B cell (primary cell): ENCODE results near the gene DCUN1D1. TPM values are rescaled to one million over a fixed set of nuclear protein-coding genes. Genes with fewer than 3 reads are reported as not detected.

Experiments
- ATAC-seq: fragments of 200-7000 bp; cut with Tn5 transposase; one replicate; pipeline ENCODE4 v1.10.0; 2021; ENCODE audit warnings: low read depth, mild to moderate bottlenecking, moderate number of reproducible peaks, moderate library complexity
- CTCF ChIA-PET: fragments of 350-600 bp; sonication (Branson Sonifier 250); formaldehyde crosslinking; loops from one replicate; lab custom pipeline; 2021; ENCODE audit warnings: antibody characterized with exemption, inconsistent platforms; lab: Charles Lee
- POLR2A ChIA-PET: fragments of 350-600 bp; sonication (Branson Sonifier 250); formaldehyde crosslinking; loops from one replicate; lab custom pipeline; 2021; ENCODE audit warnings: antibody characterized with exemption; lab: Charles Lee
- DNase-seq: peaks from one replicate; pipeline ENCODE4 v3.0.0; 2013
- H2AFZ ChIP-seq: 2 replicates; pipeline ENCODE4 v1.6.1; 2012; ENCODE audit warnings: mild to moderate bottlenecking, low read depth, low read length; ENCODE audit not compliant: insufficient read depth, poor library complexity, severe bottlenecking
- H3K27ac ChIP-seq, 2 donors: 1 replicate in 1 of 2; 2 replicates in 1 of 2; pipeline ENCODE4 v1.5.1; 2012 to 2013; ENCODE audit warnings: low read length in 2 of 2, mild to moderate bottlenecking in 2 of 2, moderate library complexity in 1 of 2
- H3K27me3 ChIP-seq, 4 experiments: fragments of 200-600 bp in 1 of 4; sonication (generic) in 1 of 4; replicated peaks in 1 of 4; 1 replicate in 2 of 4; 2 replicates in 2 of 4; pipeline versions ENCODE4 v1.6.1 to v1.7.0; 2013 to 2016; ENCODE audit warnings: low read length in 3 of 4, mild to moderate bottlenecking in 2 of 4, mixed read lengths in 1 of 4, moderate library complexity in 1 of 4; ENCODE audit not compliant: insufficient read depth in 4 of 4, control insufficient read depth in 3 of 4; ENCODE audit errors: control extremely low read depth in 1 of 4
- H3K36me3 ChIP-seq, 2 experiments: replicated peaks in 1 of 2; 1 replicate in 1 of 2; 2 replicates in 1 of 2; pipeline versions ENCODE4 v1.6.1 to v1.7.1; 2013; ENCODE audit warnings: low read length in 1 of 2; ENCODE audit not compliant: insufficient read depth in 2 of 2, control insufficient read depth in 1 of 2; ENCODE audit errors: control extremely low read depth in 1 of 2, extremely low read depth in 1 of 2
- H3K4me1 ChIP-seq, 2 donors: fragments of 200-600 bp in 1 of 2; sonication (generic) in 1 of 2; 1 replicate in 1 of 2; 2 replicates in 1 of 2; pipeline versions ENCODE4 v1.5.1 to v1.6.1; 2013 to 2017; ENCODE audit warnings: low read length in 2 of 2; ENCODE audit not compliant: control insufficient read depth in 2 of 2, insufficient read depth in 2 of 2
- H3K4me2 ChIP-seq: replicated peaks from 2 replicates; pipeline ENCODE3; 2012; ENCODE audit warnings: mild to moderate bottlenecking, low read depth, low read length; ENCODE audit not compliant: poor library complexity, severe bottlenecking
- H3K4me3 ChIP-seq, 5 experiments: fragments of 200-600 bp in 1 of 5; sonication (generic) in 1 of 5; 1 replicate in 3 of 5; 2 replicates in 2 of 5; pipeline versions ENCODE4 v1.5.1 to v1.7.0; 2011 to 2016; ENCODE audit warnings: low read length in 4 of 5, mild to moderate bottlenecking in 4 of 5, low read depth in 2 of 5, control low read depth in 1 of 5, moderate library complexity in 1 of 5; ENCODE audit not compliant: insufficient read depth in 1 of 5; ENCODE audit errors: control extremely low read depth in 1 of 5, extremely low read depth in 1 of 5
- H3K79me2 ChIP-seq: fragments of 200-600 bp; sonication (generic); one replicate; pipeline ENCODE4 v1.6.0; 2016; ENCODE audit warnings: low read length; ENCODE audit not compliant: control insufficient read depth, insufficient read depth
- H3K9ac ChIP-seq: fragments of 200-600 bp; sonication (generic); 2 replicates; pipeline ENCODE4 v1.6.1; 2017; ENCODE audit warnings: mild to moderate bottlenecking, low read length, moderate library complexity
- H3K9me3 ChIP-seq, 3 donors: one replicate each; pipeline versions ENCODE4 v1.6.1 to v1.7.1; 2013; ENCODE audit warnings: low read length in 2 of 3; ENCODE audit not compliant: control insufficient read depth in 2 of 3, insufficient read depth in 1 of 3; ENCODE audit errors: control extremely low read depth in 1 of 3
- H4K20me1 ChIP-seq: 2 replicates; pipeline ENCODE4 v1.6.0; 2012; ENCODE audit warnings: mild to moderate bottlenecking, low read length; ENCODE audit not compliant: insufficient read depth, control insufficient read depth, poor library complexity, severe bottlenecking
- H3K27ac Mint-ChIP-seq: one replicate; pipeline ENCODE4 v1.8.0; 2021; ENCODE audit warnings: mixed read lengths
- H3K27me3 Mint-ChIP-seq: one replicate; pipeline ENCODE4 v1.8.0; 2021; ENCODE audit warnings: mixed read lengths
- H3K4me1 Mint-ChIP-seq: one replicate; pipeline ENCODE4 v1.8.0; 2021; ENCODE audit warnings: mixed read lengths
- H3K4me3 Mint-ChIP-seq: one replicate; pipeline ENCODE4 v1.8.0; 2021; ENCODE audit warnings: mixed read lengths
- H3K9me3 Mint-ChIP-seq: one replicate; pipeline ENCODE4 v1.8.0; 2022; ENCODE audit warnings: mixed read lengths; ENCODE audit not compliant: insufficient read depth
- CTCF ChIP-seq: fragments of 200-600 bp; IDR thresholded peaks from one replicate; pipeline ENCODE4 v1.8.0; 2022; ENCODE audit warnings: antibody characterized with exemption, mild to moderate bottlenecking
- EZH2 ChIP-seq: IDR thresholded peaks from 2 replicates; pipeline ENCODE4 v1.6.1; 2012; ENCODE audit warnings: borderline replicate concordance, low read depth, mild to moderate bottlenecking, moderate library complexity, low read length; ENCODE audit not compliant: insufficient read depth, poor library complexity, severe bottlenecking
- WGBS: methylation state at CpG from one replicate; pipeline ENCODE4 v1.1.5; 2013; ENCODE audit warnings: missing lambda C conversion rate; ENCODE audit not compliant: insufficient coverage; 5-methylcytosine and 5-hydroxymethylcytosine counted together
- intact Hi-C: fragments of 100-400 bp; cut with micrococcal nuclease; formaldehyde crosslinking; loops from one replicate; pipeline ENCODE4 v1.10.0; 2022
- polyA plus RNA-seq: library from polyadenylated mRNA; depleted of rRNA; stranded (reverse); fragments of >200 nt; gene quantifications from 2 replicates; pipeline ENCODE4 v1.2.3, GENCODE V29; 2012
- total RNA-seq, 2 donors: library from RNA; stranded (reverse); fragments of 120-200 nt in 1 of 2; gene quantifications; 1 replicate in 1 of 2; 2 replicates in 1 of 2; pipeline versions ENCODE4 v1.2.3 to v1.2.4, GENCODE V29; 2013 to 2022

The DCUN1D1 gene
- total and polyA plus RNA-seq, 2 donors (not counting 1 experiment from before 2014, with no cell fraction given), result 3.7 to 35.5 TPM

- Histone ChIP-seq H3K9me3 (no peaks in the 10 kb centered on the region), H2AFZ (no peak overlapping the region), H3K4me1 (peaks cover 15 to 20% of the 10 kb centered on the region in 2 donors), H4K20me1 (peaks cover 42% of the 10 kb centered on the region), H3K4me3 (no peak overlapping the region), H3K27me3 (no peaks in the 10 kb centered on the region), H3K79me2 (peaks cover 59% of the 10 kb centered on the region), H3K4me2 (peak overlapping the region; percentile 21), H3K36me3 (peaks cover 0 to 6% of the 10 kb centered on the region in 2 experiments), H3K27ac (peak overlapping the region in 1 of 2 donors; percentile 2), H3K9ac (peak overlapping the region; percentile 5)
- no peak for TF ChIP-seq EZH2
- TF ChIP-seq CTCF, result no peak
- no peaks in the 10 kb centered on the region for H3K27me3 Mint-ChIP-seq
- DNase-seq, result peak; percentile 15
- H3K4me1 Mint-ChIP-seq, result peaks cover 49% of the 10 kb centered on the region
- ChIA-PET POLR2A (interaction anchor here (0.5 to 0.7 kb wide), 2 partner anchors 46 to 581 kb away, joined by 3 read pairs; no protein-coding TSS in a partner anchor), CTCF (no interaction called here)
- H3K27ac Mint-ChIP-seq, result peak overlapping the region; percentile 27
- no peak for ATAC-seq
- no CpG with 5 or more reads among the region's 6 CpGs for WGBS
- no peaks in the 10 kb centered on the region for H3K9me3 Mint-ChIP-seq
- intact Hi-C loops, result no loop called here
- H3K4me3 Mint-ChIP-seq, result peak overlapping the region; percentile 52
Observed at GRCh38 chr3:182967218-182968204, 12.8 kb downstream of the DCUN1D1 start.
